Measurements from ENCODE around the gene FBN1. TPM values are rescaled to one million over a fixed set of nuclear protein-coding genes. Genes with fewer than 3 reads are reported as not detected.

FBN1 gene
- total RNA-seq, 8 experiments from 2014 or later, result 3.4 to 777 (median 10.1) TPM

- 22 to 100% (median 71%) methylated on average over 1 of the region's 1 CpG for WGBS, 10 experiments
- ATAC-seq (replicated peaks in 6 of 8), result peak in 1 of 8 experiments; percentile 6
- in situ Hi-C loops (cut with MboI; ENCODE audit: low pct_unique_long_range_greater_than_20kb in 2 of 9, low sequenced_read_pairs in 9 of 9, unreplicated experiment in 9 of 9), result loop anchor here in 1 of 9 experiments (25.0 kb wide), 1 partner anchor 182 kb away; the partner anchor contains the start of gene CEP152
- no peak overlapping the region for H3K27ac ChIP-seq
- H3K4me3 ChIP-seq, result no peak overlapping the region
- H3K4me1 ChIP-seq (replicated peaks in 1 of 2), result no peaks in the 10 kb centered on the region
Measured at GRCh38 chr15:48630245-48630644, 15.3 kb downstream of the FBN1 start.

GRCh38 chr15:48628832-48629231 lies 16.7 kb downstream of the FBN1 start:
- 20 to 100% (median 85%) methylated on average over 1 to 2 of the region's 2 CpGs; no CpG with 5 or more reads in 2 of the 10 experiments for WGBS, 10 experiments

GRCh38 chr15:48627260-48627940 lies 18.1 kb downstream of the FBN1 start:
- in situ Hi-C loops (cut with MboI; ENCODE audit: low pct_unique_long_range_greater_than_20kb in 2 of 9, low sequenced_read_pairs in 9 of 9, unreplicated experiment in 9 of 9), result loop anchor here in 1 of 9 experiments (25.0 kb wide), 1 partner anchor 185 kb away; the partner anchor contains the start of gene CEP152
- Histone ChIP-seq H3K27ac (no peak overlapping the region), H3K4me1 (replicated peaks in 1 of 2) (no peaks in the 10 kb centered on the region), H3K4me3 (no peak overlapping the region)
- peak; percentile 35 to 95 (median 78) for ATAC-seq (replicated peaks in 6 of 8)
- WGBS, 10 experiments, result 0 to 92% (median 42%) methylated on average over 2 to 6 of the region's 7 CpGs

More at GRCh38 chr15:48628832-48629231, 16.7 kb downstream of the FBN1 start:
- no peaks in the 10 kb centered on the region for H3K4me1 ChIP-seq (replicated peaks in 1 of 2)
- ATAC-seq (replicated peaks in 6 of 8), result no peak
- in situ Hi-C loops (cut with MboI; ENCODE audit: low pct_unique_long_range_greater_than_20kb in 2 of 9, low sequenced_read_pairs in 9 of 9, unreplicated experiment in 9 of 9), result loop anchor here in 1 of 9 experiments (25.0 kb wide), 1 partner anchor 183 kb away; the partner anchor contains the start of gene CEP152
- H3K4me3 ChIP-seq, result no peak overlapping the region
- no peak overlapping the region for H3K27ac ChIP-seq

GRCh38 chr15:48625126-48625525 lies 20.4 kb downstream of the FBN1 start:
- no peak for ATAC-seq (replicated peaks in 6 of 8)
- Histone ChIP-seq H3K4me3 (no peak overlapping the region), H3K27ac (no peak overlapping the region), H3K4me1 (replicated peaks in 1 of 2) (no peaks in the 10 kb centered on the region)
- WGBS, 10 experiments, result 80 to 100% (median 100%) methylated on average over 1 of the region's 2 CpGs; no CpG with 5 or more reads in 7 of the 10 experiments
- in situ Hi-C loops (cut with MboI; ENCODE audit: low pct_unique_long_range_greater_than_20kb in 2 of 9, low sequenced_read_pairs in 9 of 9, unreplicated experiment in 9 of 9), result loop anchor here in 1 of 9 experiments (25.0 kb wide), 1 partner anchor 187 kb away; the partner anchor contains the start of gene CEP152

GRCh38 chr15:48624700-48625099 lies 20.8 kb downstream of the FBN1 start:
- 82 to 100% (median 100%) methylated on average over 1 to 4 of the region's 4 CpGs; no CpG with 5 or more reads in 2 of the 10 experiments for WGBS, 10 experiments
- in situ Hi-C loops (cut with MboI; ENCODE audit: low pct_unique_long_range_greater_than_20kb in 2 of 9, low sequenced_read_pairs in 9 of 9, unreplicated experiment in 9 of 9), result loop anchor here in 1 of 9 experiments (25.0 kb wide), 1 partner anchor 188 kb away; the partner anchor contains the start of gene CEP152
- no peak overlapping the region for H3K27ac ChIP-seq
- no peak for ATAC-seq (replicated peaks in 6 of 8)
- no peak overlapping the region for H3K4me3 ChIP-seq
- no peaks in the 10 kb centered on the region for H3K4me1 ChIP-seq (replicated peaks in 1 of 2)

GRCh38 chr15:48623456-48623855 lies 22.1 kb downstream of the FBN1 start:
- no peak for ATAC-seq (replicated peaks in 6 of 8)
- H3K27ac ChIP-seq, result no peak overlapping the region
- no peaks in the 10 kb centered on the region for H3K4me1 ChIP-seq (replicated peaks in 1 of 2)
- in situ Hi-C loops (cut with MboI; ENCODE audit: low pct_unique_long_range_greater_than_20kb in 2 of 9, low sequenced_read_pairs in 9 of 9, unreplicated experiment in 9 of 9), result no loop called here
- WGBS, 10 experiments, result 20 to 100% (median 85%) methylated on average over 1 of the region's 1 CpG; no CpG with 5 or more reads in 4 of the 10 experiments
- H3K4me3 ChIP-seq, result no peak overlapping the region

- in situ Hi-C loops (cut with MboI; ENCODE audit: low pct_unique_long_range_greater_than_20kb in 2 of 9, low sequenced_read_pairs in 9 of 9, unreplicated experiment in 9 of 9), result no loop called here
- WGBS, 10 experiments, result 25 to 100% (median 100%) methylated on average over 1 to 2 of the region's 2 CpGs; no CpG with 5 or more reads in 1 of the 10 experiments
- no peak overlapping the region for H3K4me3 ChIP-seq
- ATAC-seq (replicated peaks in 6 of 8), result no peak
- no peaks in the 10 kb centered on the region for H3K4me1 ChIP-seq (replicated peaks in 1 of 2)
- no peak overlapping the region for H3K27ac ChIP-seq
Measured at GRCh38 chr15:48622237-48622636, 23.3 kb downstream of the FBN1 start.

- H3K4me3 ChIP-seq, result no peak overlapping the region
- WGBS, 10 experiments, result 87 to 100% (median 100%) methylated on average over 1 to 2 of the region's 2 CpGs
- no peak overlapping the region for H3K27ac ChIP-seq
- in situ Hi-C loops (cut with MboI; ENCODE audit: low pct_unique_long_range_greater_than_20kb in 2 of 9, low sequenced_read_pairs in 9 of 9, unreplicated experiment in 9 of 9), result no loop called here
- no peaks in the 10 kb centered on the region for H3K4me1 ChIP-seq (replicated peaks in 1 of 2)
- no peak for ATAC-seq (replicated peaks in 6 of 8)
Measured at GRCh38 chr15:48619446-48619845, 26.1 kb downstream of the FBN1 start.

GRCh38 chr15:48617619-48618018 lies 27.9 kb downstream of the FBN1 start:
- WGBS, 10 experiments, result 28 to 83% (median 60%) methylated on average over 1 to 2 of the region's 2 CpGs; no CpG with 5 or more reads in 5 of the 10 experiments
- no peak overlapping the region for H3K4me3 ChIP-seq
- H3K4me1 ChIP-seq (replicated peaks in 1 of 2), result no peaks in the 10 kb centered on the region
- in situ Hi-C loops (cut with MboI; ENCODE audit: low pct_unique_long_range_greater_than_20kb in 2 of 9, low sequenced_read_pairs in 9 of 9, unreplicated experiment in 9 of 9), result no loop called here
- H3K27ac ChIP-seq, result no peak overlapping the region
- peak in 1 of 8 experiments; percentile 14 for ATAC-seq (replicated peaks in 6 of 8)

GRCh38 chr15:48616216-48616615 lies 29.3 kb downstream of the FBN1 start:
- in situ Hi-C loops (cut with MboI; ENCODE audit: low pct_unique_long_range_greater_than_20kb in 2 of 9, low sequenced_read_pairs in 9 of 9, unreplicated experiment in 9 of 9), result no loop called here
- 15 to 95% (median 90%) methylated on average over 2 of the region's 2 CpGs for WGBS, 10 experiments
- no peak overlapping the region for H3K27ac ChIP-seq
- no peaks in the 10 kb centered on the region for H3K4me1 ChIP-seq (replicated peaks in 1 of 2)
- no peak for ATAC-seq (replicated peaks in 6 of 8)
- H3K4me3 ChIP-seq, result no peak overlapping the region

GRCh38 chr15:48614051-48614450 lies 31.5 kb downstream of the FBN1 start:
- no peak overlapping the region for H3K27ac ChIP-seq
- 78 to 100% (median 92%) methylated on average over 1 to 3 of the region's 3 CpGs; no CpG with 5 or more reads in 1 of the 10 experiments for WGBS, 10 experiments
- no peak for ATAC-seq (replicated peaks in 6 of 8)
- in situ Hi-C loops (cut with MboI; ENCODE audit: low pct_unique_long_range_greater_than_20kb in 2 of 9, low sequenced_read_pairs in 9 of 9, unreplicated experiment in 9 of 9), result no loop called here
- no peaks in the 10 kb centered on the region for H3K4me1 ChIP-seq (replicated peaks in 1 of 2)
- no peak overlapping the region for H3K4me3 ChIP-seq

GRCh38 chr15:48609486-48609885 lies 36.0 kb downstream of the FBN1 start:
- no peak overlapping the region for H3K27ac ChIP-seq
- no peak for ATAC-seq (replicated peaks in 6 of 8)
- in situ Hi-C loops (cut with MboI; ENCODE audit: low pct_unique_long_range_greater_than_20kb in 2 of 9, low sequenced_read_pairs in 9 of 9, unreplicated experiment in 9 of 9), result no loop called here
- 88 to 100% (median 100%) methylated on average over 1 to 3 of the region's 3 CpGs; no CpG with 5 or more reads in 5 of the 10 experiments for whole genome bisulfite sequencing, 10 experiments
- H3K4me3 ChIP-seq, result no peak overlapping the region
- H3K4me1 ChIP-seq (replicated peaks in 1 of 2), result no peaks in the 10 kb centered on the region

- H3K27ac ChIP-seq, result no peak overlapping the region
Measured at GRCh38 chr15:48607846-48608245, 37.7 kb downstream of the FBN1 start.

More at GRCh38 chr15:48607846-48608245, 37.7 kb downstream of the FBN1 start:
- no peak overlapping the region for H3K4me3 ChIP-seq
- ATAC-seq (replicated peaks in 6 of 8), result no peak
- 72 to 100% (median 100%) methylated on average over 1 to 3 of the region's 3 CpGs; no CpG with 5 or more reads in 2 of the 10 experiments for WGBS, 10 experiments
- in situ Hi-C loops (cut with MboI; ENCODE audit: low pct_unique_long_range_greater_than_20kb in 2 of 9, low sequenced_read_pairs in 9 of 9, unreplicated experiment in 9 of 9), result no loop called here
- no peaks in the 10 kb centered on the region for H3K4me1 ChIP-seq (replicated peaks in 1 of 2)

Data from motor neuron (in vitro differentiated cells).